Psoas muscle (tissue), 8 donors: ENCODE measurements around the gene KIRREL1. TPM values are rescaled to one million over a fixed set of nuclear protein-coding genes. Genes with fewer than 3 reads are reported as not detected.

Source experiments
- ATAC-seq, 4 donors: fragments of 200-7000 bp; cut with Tn5 transposase; one replicate each; pipeline ENCODE4 v1.9.1; 2020; ENCODE audit warnings: moderate library complexity in 3 of 4, mild to moderate bottlenecking in 2 of 4
- DNase-seq, 2 donors: peaks; one replicate each; pipeline ENCODE4 v3.0.0-alpha.2; 2020
- H3K27ac ChIP-seq: fragments of 200-600 bp; one replicate; pipeline ENCODE4 v1.8.0; 2022
- H3K27me3 ChIP-seq, 3 donors: fragments of 200-600 bp in 1 of 3; one replicate each; pipeline versions ENCODE4 v1.6.1 to v1.8.0; 2013 to 2022; ENCODE audit warnings: low read length in 2 of 3, mild to moderate bottlenecking in 2 of 3, moderate library complexity in 1 of 3; ENCODE audit not compliant: insufficient read depth in 3 of 3
- H3K36me3 ChIP-seq, 2 donors: fragments of 200-600 bp in 1 of 2; one replicate each; pipeline versions ENCODE4 v1.6.1 to v1.8.0; 2013 to 2022; ENCODE audit warnings: low read depth in 1 of 2, mild to moderate bottlenecking in 1 of 2, moderate library complexity in 1 of 2; ENCODE audit not compliant: insufficient read depth in 1 of 2
- H3K4me1 ChIP-seq: fragments of 200-600 bp; one replicate; pipeline ENCODE4 v1.8.0; 2022
- H3K4me3 ChIP-seq: fragments of 200-600 bp; one replicate; pipeline ENCODE4 v1.8.0; 2022; ENCODE audit warnings: mild to moderate bottlenecking
- H3K9me3 ChIP-seq: fragments of 200-600 bp; one replicate; pipeline ENCODE4 v1.8.0; 2022
- WGBS, 3 donors: extraction: QIAGEN DNeasy Blood & Tissue Kit; methylation state at CpG; one replicate each; pipeline versions ENCODE4 v1.1.6 to v1.1.7; 2013; 5-methylcytosine and 5-hydroxymethylcytosine counted together
- intact Hi-C, 2 donors: fragments of 100-400 bp; cut with DNase I; formaldehyde crosslinking; loops; one replicate each; pipeline versions ENCODE4 v1.11.0 to v1.14.2; 2022
- polyA plus RNA-seq, 3 donors: library from polyadenylated mRNA; stranded (reverse); fragments of 200-250 nt; gene quantifications; one replicate each; pipeline ENCODE4 v1.2.3, GENCODE V29; 2013
- total RNA-seq, 4 donors: library from RNA; stranded (reverse); fragmentation: NEBNext Ultra II Directional in 2 of 4; extraction: Animal tissue kit (Norgen Biotek cat#: 25700) in 2 of 4; gene quantifications; one replicate each; pipeline versions ENCODE4 v1.2.1 to v1.2.4, GENCODE V29; 2021 to 2023
- TF ChIP-seq, protein P1 (sequence below): fragments of 200-600 bp; IDR thresholded peaks from one replicate; pipeline ENCODE4 v1.8.0; 2022; ENCODE audit warnings: antibody characterized with exemption
- donor health status: healthy with polysubstance abuse.
- donor health status: DM: no; HTN: no; CAD: no; lungs with moderate emphysema.
- donor health status: Bipolar disorder and iron deficiency.
- donor health status: healthy.
- donor health status: DM: yes; HTN: yes; CAD: no.
- donor health status: DM: no; HTN: no; CAD: no.
- donor health status: DM: no; HTN: no; CAD: no.
- donor health status: DM: yes; HTN: yes; CAD: no.

Gene KIRREL1
- total and polyA plus RNA-seq, 7 donors, result 1.3 to 7.6 (median 4.3) TPM

DNA sequence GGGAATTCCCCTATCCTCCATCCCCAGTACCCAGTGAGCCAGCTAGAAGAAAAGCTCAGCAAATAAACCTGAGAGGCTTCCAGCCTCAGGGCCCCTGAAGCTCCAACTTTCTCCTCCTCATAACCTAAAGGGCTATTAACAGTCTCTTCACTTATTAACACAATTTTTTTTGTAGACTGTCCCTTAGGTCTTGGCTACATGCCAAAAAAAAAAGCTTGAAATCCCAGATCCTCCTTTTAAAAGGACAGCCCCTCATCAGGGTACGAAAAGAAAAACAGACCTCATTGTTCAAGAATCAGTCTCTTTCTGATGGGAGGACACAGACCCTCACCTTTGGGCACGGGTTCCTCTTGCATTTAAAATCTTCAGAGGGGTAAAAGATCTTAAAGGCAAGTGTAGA, 114.5 kb downstream of the KIRREL1 start:
- 31 to 52% (median 35%) methylated on average over 2 of the region's 2 CpGs for WGBS, 3 donors
- H3K4me1 ChIP-seq, result no peaks in the 10 kb centered on the region
- no peak for DNase-seq
- peaks cover 0 to 18% (median 0%) of the 10 kb centered on the region in 3 donors for H3K27me3 ChIP-seq
- no peak overlapping the region for H3K4me3 ChIP-seq
- no peaks in the 10 kb centered on the region for H3K9me3 ChIP-seq
- no peaks in the 10 kb centered on the region for H3K36me3 ChIP-seq
- no peak overlapping the region for H3K27ac ChIP-seq
- TF ChIP-seq, protein P1, sequence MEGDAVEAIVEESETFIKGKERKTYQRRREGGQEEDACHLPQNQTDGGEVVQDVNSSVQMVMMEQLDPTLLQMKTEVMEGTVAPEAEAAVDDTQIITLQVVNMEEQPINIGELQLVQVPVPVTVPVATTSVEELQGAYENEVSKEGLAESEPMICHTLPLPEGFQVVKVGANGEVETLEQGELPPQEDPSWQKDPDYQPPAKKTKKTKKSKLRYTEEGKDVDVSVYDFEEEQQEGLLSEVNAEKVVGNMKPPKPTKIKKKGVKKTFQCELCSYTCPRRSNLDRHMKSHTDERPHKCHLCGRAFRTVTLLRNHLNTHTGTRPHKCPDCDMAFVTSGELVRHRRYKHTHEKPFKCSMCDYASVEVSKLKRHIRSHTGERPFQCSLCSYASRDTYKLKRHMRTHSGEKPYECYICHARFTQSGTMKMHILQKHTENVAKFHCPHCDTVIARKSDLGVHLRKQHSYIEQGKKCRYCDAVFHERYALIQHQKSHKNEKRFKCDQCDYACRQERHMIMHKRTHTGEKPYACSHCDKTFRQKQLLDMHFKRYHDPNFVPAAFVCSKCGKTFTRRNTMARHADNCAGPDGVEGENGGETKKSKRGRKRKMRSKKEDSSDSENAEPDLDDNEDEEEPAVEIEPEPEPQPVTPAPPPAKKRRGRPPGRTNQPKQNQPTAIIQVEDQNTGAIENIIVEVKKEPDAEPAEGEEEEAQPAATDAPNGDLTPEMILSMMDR, result no peak
- no peak for ATAC-seq
- intact Hi-C loops, result no loop called here

DNA sequence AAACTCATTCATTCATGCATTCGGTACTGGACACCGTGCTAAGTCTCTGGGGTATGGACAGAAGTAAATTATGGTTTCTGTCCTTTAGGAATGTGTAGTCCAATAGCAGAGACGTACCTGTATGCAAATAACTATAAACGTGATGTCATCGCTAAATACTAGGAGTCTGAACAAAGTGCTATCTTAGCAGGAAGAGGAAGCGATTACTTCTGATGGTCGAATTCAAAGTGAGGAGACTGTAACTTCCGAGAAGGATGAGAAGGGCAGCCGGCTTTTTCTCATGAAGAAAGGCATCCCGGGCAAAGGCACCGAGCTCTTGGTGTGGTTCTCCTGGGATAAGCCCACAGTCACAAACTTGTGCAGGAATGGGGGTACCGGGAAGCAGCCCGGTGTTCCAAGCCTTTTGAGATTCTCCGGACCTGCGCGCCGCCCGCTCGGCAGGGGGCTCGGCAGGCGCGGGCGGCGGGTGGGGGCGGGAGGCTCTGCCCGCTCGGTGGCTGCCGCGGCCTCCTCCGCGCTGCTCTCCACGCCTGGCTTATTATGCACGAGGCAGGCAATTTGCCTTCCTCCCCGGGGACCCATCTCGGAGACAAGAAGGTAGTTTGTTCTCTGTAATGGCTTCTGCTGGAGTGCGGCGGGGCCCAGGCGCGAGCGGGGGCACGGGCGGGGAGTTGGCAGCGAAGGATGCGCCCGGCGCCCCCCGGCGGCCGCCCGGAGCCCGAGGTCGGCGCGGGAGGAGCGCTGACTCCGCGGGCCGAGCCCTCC, 119.7 kb downstream of the KIRREL1 start:
- H3K9me3 ChIP-seq, result no peaks in the 10 kb centered on the region

DNA sequence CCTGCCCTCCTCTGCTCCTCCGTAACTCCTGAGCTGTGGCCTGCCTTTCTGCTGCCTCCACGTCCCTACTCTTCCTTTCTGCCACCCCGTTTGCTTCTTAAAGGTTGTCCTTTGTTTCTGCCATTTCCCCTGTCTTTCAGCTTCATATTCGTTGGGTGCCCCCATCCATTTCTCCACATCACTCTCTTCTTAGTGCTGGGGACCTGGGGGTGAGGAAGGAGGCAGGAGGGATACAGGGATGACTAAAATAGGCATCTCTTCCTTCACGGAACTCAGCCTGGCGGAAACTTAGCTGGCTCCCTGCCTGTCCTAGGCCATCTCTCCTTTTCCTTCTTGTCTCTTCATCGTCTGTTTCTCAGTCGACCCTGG, 120.3 kb downstream of the KIRREL1 start:
- 29 to 35% (median 35%) methylated on average over 8 of the region's 8 CpGs for WGBS, 3 donors
- H3K4me3 ChIP-seq, result peak overlapping the region; percentile 65
- no peaks in the 10 kb centered on the region for H3K4me1 ChIP-seq
- TF ChIP-seq, protein P1, result no peak
- peaks cover 0 to 35% (median 2%) of the 10 kb centered on the region in 3 donors for H3K27me3 ChIP-seq
- H3K27ac ChIP-seq, result no peak overlapping the region
- no peaks in the 10 kb centered on the region for H3K9me3 ChIP-seq
- DNase-seq (no peak), ATAC-seq (no peak)
- no peaks in the 10 kb centered on the region for H3K36me3 ChIP-seq
- intact Hi-C loops, result no loop called here

More for the DNA sequence above, 119.7 kb downstream of the KIRREL1 start:
- 5 to 6% (median 5%) methylated on average over 52 to 58 of the region's 58 CpGs for WGBS, 3 donors
- Histone ChIP-seq H3K4me3 (peak overlapping the region; percentile 65), H3K4me1 (no peaks in the 10 kb centered on the region), H3K27ac (no peak overlapping the region), H3K36me3 (no peaks in the 10 kb centered on the region), H3K27me3 (peaks cover 0 to 35% (median 2%) of the 10 kb centered on the region in 3 donors)
- TF ChIP-seq, protein P1, result no peak
- DNase-seq (no peak), ATAC-seq (peak in 3 of 4 donors; percentile 51 to 63 (median 60))
- intact Hi-C loops, result no loop called here

DNA sequence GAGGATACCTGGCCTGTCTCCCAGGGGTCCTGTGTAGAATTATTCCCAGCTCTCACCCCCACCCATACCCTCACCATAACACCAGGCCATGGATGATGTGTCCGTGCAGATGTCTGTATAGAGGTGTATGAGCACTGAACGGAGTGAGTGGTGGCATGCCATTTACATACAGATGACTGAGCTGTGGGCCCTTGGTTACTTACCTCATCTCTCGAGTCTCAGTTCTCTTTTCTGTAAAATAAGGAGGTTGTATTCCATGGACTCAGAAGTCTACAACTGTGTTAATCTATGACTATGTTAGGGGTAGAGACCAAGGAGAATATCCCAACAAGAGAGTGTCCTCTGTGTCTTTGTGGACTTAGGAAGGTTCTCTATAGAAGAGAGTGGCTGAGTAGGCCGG, 121.7 kb downstream of the KIRREL1 start:
- no peak for ATAC-seq
- Histone ChIP-seq H3K4me3 (no peak overlapping the region), H3K4me1 (no peaks in the 10 kb centered on the region), H3K36me3 (no peaks in the 10 kb centered on the region), H3K27me3 (peaks cover 0 to 42% (median 2%) of the 10 kb centered on the region in 3 donors), H3K9me3 (no peaks in the 10 kb centered on the region), H3K27ac (no peak overlapping the region)
- TF ChIP-seq, protein P1, result no peak
- 90 to 100% (median 95%) methylated on average over 4 of the region's 4 CpGs for WGBS, 3 donors
- DNase-seq, result no peak
- intact Hi-C loops, result no loop called here
